ENCODE data around the gene TCP1. TPM values are rescaled to one million over a fixed set of nuclear protein-coding genes. Genes with fewer than 3 reads are reported as not detected.

Gene TCP1
- total and polyA plus RNA-seq, 2 of the 13 experiments (the other 11 are each of a cell fraction or from before 2014, with no cell fraction given): 116 to 553 TPM

DNA sequence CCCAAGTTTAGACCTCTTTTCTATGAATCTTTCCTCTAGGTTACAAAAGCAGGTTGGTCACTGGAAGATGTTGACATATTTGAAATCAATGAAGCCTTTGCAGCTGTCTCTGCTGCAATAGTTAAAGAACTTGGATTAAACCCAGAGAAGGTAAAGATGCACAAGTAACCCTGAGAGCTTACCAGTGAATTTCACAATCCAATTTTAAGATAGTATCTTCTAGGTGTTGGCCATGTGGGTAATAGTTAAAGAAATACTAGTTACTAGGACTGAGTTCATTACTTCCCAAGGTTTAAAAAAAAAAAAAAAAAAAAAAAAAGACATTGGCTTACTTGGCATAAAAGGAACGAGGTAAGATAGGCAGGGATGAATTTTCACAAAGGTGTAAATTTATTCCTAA, 11.3 kb downstream of the TCP1 start:
- ChIA-PET CTCF (ENCODE audit: low intra/inter-chr PET ratio, low total read pairs) (no interaction called here), POLR2A (interaction anchor here (1.9 to 4.3 kb wide), 2 partner anchors 12 to 16 kb away, joined by 11 to 29 read pairs; partner anchors contain the start of genes ACAT2, MRPL18 and TCP1)
- Histone ChIP-seq H3K9ac (ENCODE audit: insufficient read depth, low read depth, low read length) (no peak overlapping the region), H2AFZ (ENCODE audit: low read length) (no peak overlapping the region), H3K4me1 (ENCODE audit: insufficient read depth, low read length) (peaks cover 18% of the 10 kb centered on the region), H4K20me1 (ENCODE audit: insufficient read depth, low read length) (peaks cover 6% of the 10 kb centered on the region), H3K9me3 (ENCODE audit: low read length) (no peaks in the 10 kb centered on the region), H3K27me3 (ENCODE audit: control insufficient read depth in 1 of 2, insufficient read depth in 2 of 2, low read length in 2 of 2) (no peaks in the 10 kb centered on the region), H3K36me3 (replicated peaks in 1 of 2; ENCODE audit: control insufficient read depth in 1 of 2, insufficient read depth in 2 of 2, low read length in 2 of 2) (peaks cover 23 to 93% of the 10 kb centered on the region in 2 experiments), H3K79me2 (ENCODE audit: insufficient read depth, low read length) (peaks cover 15% of the 10 kb centered on the region), H3K4me3 (replicated peaks in 1 of 3; ENCODE audit: insufficient read depth in 1 of 3, low read depth in 2 of 3, low read length in 3 of 3) (no peak overlapping the region), H3K4me2 (ENCODE audit: low read depth, low read length) (no peak overlapping the region), H3K27ac (ENCODE audit: extremely low read length, insufficient read depth, low read length) (no peak overlapping the region)
- intact Hi-C loops (cut with micrococcal nuclease; ENCODE audit: unreplicated experiment) (no loop called here), in situ Hi-C loops (cut with HindIII; ENCODE audit: extremely low pct_ligation_motif_present, low pct_unique_long_range_greater_than_20kb) (no loop called here)
- FAIRE-seq (no peak), ATAC-seq (no peak), DNase-seq (ENCODE audit: low spot score) (no peak)
- TF ChIP-seq ZNF24 (IDR thresholded peaks at IDR 0.05) (no peak), POLR2AphosphoS2 (IDR thresholded peaks at IDR 0.05; ENCODE audit: low read depth, low read length) (peak; percentile 2; the same call in 1 of the 2 replicates), POLR2G (IDR thresholded peaks at IDR 0.05; ENCODE audit: low read depth, low read length) (0 out of 2 replicates have a peak, but pooled peaks have one; percentile 20), NFIC (IDR thresholded peaks at IDR 0.05; ENCODE audit: low read length) (no peak), ZNF260 (CRISPR knock-in tag; IDR thresholded peaks at IDR 0.05; ENCODE audit: borderline replicate concordance, low read depth) (no peak), NCOR1 (IDR thresholded peaks at IDR 0.05; ENCODE audit: borderline replicate concordance, low read length) (no peak)
- TF ChIP-seq, protein P1, sequence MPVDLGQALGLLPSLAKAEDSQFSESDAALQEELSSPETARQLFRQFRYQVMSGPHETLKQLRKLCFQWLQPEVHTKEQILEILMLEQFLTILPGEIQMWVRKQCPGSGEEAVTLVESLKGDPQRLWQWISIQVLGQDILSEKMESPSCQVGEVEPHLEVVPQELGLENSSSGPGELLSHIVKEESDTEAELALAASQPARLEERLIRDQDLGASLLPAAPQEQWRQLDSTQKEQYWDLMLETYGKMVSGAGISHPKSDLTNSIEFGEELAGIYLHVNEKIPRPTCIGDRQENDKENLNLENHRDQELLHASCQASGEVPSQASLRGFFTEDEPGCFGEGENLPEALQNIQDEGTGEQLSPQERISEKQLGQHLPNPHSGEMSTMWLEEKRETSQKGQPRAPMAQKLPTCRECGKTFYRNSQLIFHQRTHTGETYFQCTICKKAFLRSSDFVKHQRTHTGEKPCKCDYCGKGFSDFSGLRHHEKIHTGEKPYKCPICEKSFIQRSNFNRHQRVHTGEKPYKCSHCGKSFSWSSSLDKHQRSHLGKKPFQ (CRISPR knock-in tag; IDR thresholded peaks at IDR 0.05; ENCODE audit: insufficient replicate concordance): no peak
- BruUV-seq (replicated peaks): no TSS peak
- 93% methylated on average over 1 of the region's 1 CpG for whole genome bisulfite sequencing (ENCODE audit: low lambda C conversion rate)

Measured in HepG2 (cell line).